GM23248 (cell line): ENCODE results near the gene LIMS2. TPM values are rescaled to one million over a fixed set of nuclear protein-coding genes. Genes with fewer than 3 reads are reported as not detected.

Experiments
- DNase-seq: peaks from one replicate; pipeline ENCODE4 v3.0.0-alpha.2; 2015
- H2AFZ ChIP-seq: fragments of 200-600 bp; sonication (generic); 2 replicates; pipeline ENCODE4 v1.6.1; 2016; ENCODE audit warnings: antibody characterized with exemption
- H3F3A ChIP-seq: fragments of 200-600 bp; sonication (generic); 2 replicates; pipeline ENCODE4 v1.6.1; 2016; ENCODE audit warnings: mild to moderate bottlenecking, antibody characterized with exemption, mixed run types; ENCODE audit not compliant: insufficient read depth
- H3K27ac ChIP-seq: fragments of 200-600 bp; sonication (generic); 2 replicates; pipeline ENCODE4 v1.5.1; 2016; ENCODE audit warnings: mild to moderate bottlenecking
- H3K27me3 ChIP-seq: fragments of 200-600 bp; sonication (generic); replicated peaks from 2 replicates; pipeline ENCODE4 v1.6.1; 2016; ENCODE audit warnings: mild to moderate bottlenecking; ENCODE audit not compliant: insufficient read depth
- H3K36me3 ChIP-seq: fragments of 200-600 bp; sonication (generic); 2 replicates; pipeline ENCODE4 v1.6.1; 2016; ENCODE audit warnings: low read depth, mild to moderate bottlenecking
- H3K4me1 ChIP-seq: fragments of 200-600 bp; sonication (generic); 2 replicates; pipeline ENCODE4 v1.6.1; 2016; ENCODE audit warnings: mild to moderate bottlenecking; ENCODE audit not compliant: insufficient read depth
- H3K4me2 ChIP-seq: fragments of 200-600 bp; sonication (generic); one replicate; pipeline ENCODE4 v1.6.1; 2016; ENCODE audit warnings: mild to moderate bottlenecking; ENCODE audit not compliant: unreplicated experiment
- H3K4me3 ChIP-seq: fragments of 200-600 bp; sonication (generic); 2 replicates; pipeline ENCODE4 v1.5.1; 2016; ENCODE audit warnings: mild to moderate bottlenecking
- H3K79me2 ChIP-seq: fragments of 200-600 bp; sonication (generic); 2 replicates; pipeline ENCODE4 v1.6.1; 2016; ENCODE audit warnings: mild to moderate bottlenecking; ENCODE audit not compliant: insufficient read depth
- H3K9ac ChIP-seq: fragments of 200-600 bp; sonication (generic); 2 replicates; pipeline ENCODE4 v1.6.1; 2016; ENCODE audit warnings: mild to moderate bottlenecking
- H3K9me2 ChIP-seq: fragments of 200-600 bp; sonication (generic); 2 replicates; pipeline ENCODE4 v1.6.1; 2016; ENCODE audit warnings: mixed run types, mild to moderate bottlenecking, moderate library complexity; ENCODE audit not compliant: insufficient read depth
- H3K9me3 ChIP-seq: fragments of 200-600 bp; sonication (generic); one replicate; pipeline ENCODE4 v1.6.1; 2017; ENCODE audit warnings: low read depth
- H4K20me1 ChIP-seq: fragments of 200-600 bp; sonication (generic); 2 replicates; pipeline ENCODE4 v1.6.0; 2016; ENCODE audit not compliant: insufficient read depth
- EZH2 ChIP-seq: fragments of 200-600 bp; sonication (generic); IDR thresholded peaks from 2 replicates; pipeline ENCODE4 v1.6.1; 2018; ENCODE audit warnings: antibody characterized with exemption, mild to moderate bottlenecking; ENCODE audit not compliant: insufficient read depth, poor library complexity, severe bottlenecking
- EZH2phosphoT487 ChIP-seq: fragments of 200-600 bp; sonication (generic); IDR thresholded peaks from 2 replicates; pipeline ENCODE4 v1.6.1; 2018; ENCODE audit warnings: antibody characterized with exemption, moderate library complexity, mild to moderate bottlenecking, low read depth; ENCODE audit not compliant: insufficient read depth
- WGBS, 2 experiments: methylation state at CpG; one replicate each; pipeline ENCODE4 v1.1.6; 2015 to 2017; ENCODE audit warnings: low lambda C conversion rate in 2 of 2, low coverage in 1 of 2; ENCODE audit errors: missing lambda C conversion rate in 2 of 2; 5-methylcytosine and 5-hydroxymethylcytosine counted together
- in situ Hi-C: fragments of 300-500 bp; cut with MboI; formaldehyde crosslinking; loops from 2 replicates; pipeline ENCODE4 v1.15.0; 2020
- polyA plus RNA-seq: library from polyadenylated mRNA; unstranded; fragments of >200 nt; fragmentation: Nextera tagmentation; extraction: Ambion mirVana; gene quantifications from 2 replicates; pipeline ENCODE4 v1.2.1, GENCODE V29; 2016
- total RNA-seq: library from RNA; depleted of rRNA; stranded (reverse); fragments of >200 nt; shearing (Covaris generic); gene quantifications from 2 replicates; pipeline ENCODE4 v1.2.3, GENCODE V29; 2014

The LIMS2 gene
- total and polyA plus RNA-seq, 2 experiments from 2014 or later, result 7.2 to 30.4 TPM

DNA sequence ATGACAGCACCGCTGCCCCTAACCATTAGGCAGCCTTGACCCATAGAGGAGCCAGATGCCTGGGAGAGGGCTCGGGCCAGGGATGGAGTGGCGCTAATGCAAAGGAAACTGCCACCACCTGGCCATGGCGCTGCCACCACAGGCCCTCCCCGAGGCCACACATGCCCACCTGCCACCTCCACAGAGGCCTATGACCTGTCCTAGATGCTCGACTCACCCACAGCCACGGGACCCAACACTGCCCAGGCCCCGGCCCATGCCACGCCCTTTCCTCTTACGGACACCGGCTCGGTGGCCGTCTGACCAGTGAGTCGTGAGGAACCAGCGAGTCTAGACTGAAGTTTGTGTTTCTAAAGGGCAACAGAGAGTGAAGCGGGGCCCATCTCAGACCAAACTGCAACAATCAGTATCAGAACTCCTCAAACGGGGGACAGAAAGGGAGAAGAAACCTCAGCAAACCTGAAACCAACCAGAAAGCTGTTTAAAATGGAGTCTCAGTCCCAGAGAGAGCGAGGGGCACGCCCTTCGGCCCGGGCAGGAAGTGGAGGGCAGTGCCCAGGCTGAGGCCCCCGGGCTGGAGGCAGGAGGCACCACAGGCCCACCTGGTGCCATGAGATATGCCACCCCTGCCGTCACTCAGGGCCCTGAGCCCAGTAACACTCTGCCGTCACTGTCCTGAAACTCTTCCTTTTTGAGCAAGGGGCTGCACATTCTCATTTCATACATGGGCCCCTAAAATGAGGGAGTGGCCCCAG lies 28.7 kb downstream of the LIMS2 start:
- no peak overlapping the region for H2AFZ ChIP-seq
- no peaks in the 10 kb centered on the region for H4K20me1 ChIP-seq
- H3K27me3 ChIP-seq, result no peaks in the 10 kb centered on the region
- no peak overlapping the region for H3K4me3 ChIP-seq
- no peaks in the 10 kb centered on the region for H3K9me3 ChIP-seq
- H3F3A ChIP-seq, result no peaks in the 10 kb centered on the region
- peak overlapping the region; percentile 30 for H3K4me2 ChIP-seq
- in situ Hi-C loops, result no loop called here
- TF ChIP-seq EZH2phosphoT487, result no peak
- TF ChIP-seq EZH2, result no peak
- no peak for DNase-seq
- no peaks in the 10 kb centered on the region for H3K36me3 ChIP-seq
- no peak overlapping the region for H3K9ac ChIP-seq
- no peaks in the 10 kb centered on the region for H3K79me2 ChIP-seq
- WGBS, 2 experiments, result 78 to 80% methylated on average over 24 of the region's 24 CpGs
- H3K27ac ChIP-seq, result no peak overlapping the region
- no peaks in the 10 kb centered on the region for H3K9me2 ChIP-seq
- peaks cover 7% of the 10 kb centered on the region for H3K4me1 ChIP-seq

DNA sequence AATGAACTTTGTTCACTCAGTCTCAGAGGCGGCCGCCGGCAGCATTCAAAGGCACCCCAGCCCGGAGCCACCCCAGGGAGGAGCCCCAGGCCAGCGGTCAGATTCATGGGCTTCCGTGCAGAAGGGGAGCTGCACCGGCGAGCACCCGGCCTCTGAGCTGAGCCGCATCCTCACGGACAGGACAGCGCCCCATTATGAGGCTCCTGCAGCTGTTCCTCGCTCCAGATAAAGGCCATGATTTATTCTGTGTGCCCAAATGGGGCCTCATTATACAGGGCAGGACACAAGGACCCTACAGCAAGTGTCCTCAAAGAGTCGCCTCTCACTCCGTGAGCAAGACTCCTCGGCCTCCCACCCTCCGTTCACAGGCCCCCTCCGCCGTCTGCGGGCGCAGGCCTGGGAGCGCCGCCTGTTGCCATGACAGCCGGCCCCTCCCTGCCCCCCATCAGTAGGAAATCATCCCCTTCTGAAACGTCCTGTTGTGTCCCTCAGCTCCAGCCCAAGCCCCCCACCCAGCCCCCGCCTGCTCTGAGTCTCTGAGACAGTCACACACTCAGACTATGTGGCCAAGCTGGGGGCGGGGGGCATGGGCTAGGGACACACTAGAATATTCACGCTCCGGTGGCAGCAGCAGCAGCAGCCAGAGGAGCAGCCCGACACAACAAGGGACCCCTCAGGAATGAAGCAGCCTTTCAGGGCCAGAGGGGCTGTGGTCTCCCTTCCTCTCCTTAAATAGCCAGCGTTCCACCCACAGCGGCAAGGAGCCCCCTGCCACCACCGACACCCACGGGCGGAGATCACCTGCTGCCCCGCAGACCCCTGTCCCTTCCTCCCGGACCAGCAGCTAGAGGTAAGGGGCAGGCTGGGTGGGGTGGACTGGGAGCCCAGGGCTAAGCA lies 29.7 kb downstream of the LIMS2 start, which contains the start of gene GPR17:
TSS of gene GPR17 (plus strand) at position 759 of the 897 bp plus-strand sequence. CDS start 4,583 bp downstream, outside the sequence.
- no peak within 1 kb of the TSS for H3K27ac ChIP-seq
- in situ Hi-C loops, result no loop called here
- H3K79me2 ChIP-seq, result no peaks in the 10 kb centered on the region
- TF ChIP-seq EZH2phosphoT487 (no peak), EZH2 (no peak)
- H3K9me2 ChIP-seq, result no peaks in the 10 kb centered on the region
- no peaks in the 10 kb centered on the region for H3F3A ChIP-seq
- no peak within 1 kb of the TSS for H3K4me3 ChIP-seq
- peak within 1 kb of the TSS; percentile 30 for H3K4me2 ChIP-seq
- no peaks in the 10 kb centered on the region for H3K27me3 ChIP-seq
- H2AFZ ChIP-seq, result no peak within 1 kb of the TSS
- H3K9ac ChIP-seq, result no peak within 1 kb of the TSS
- no peaks in the 10 kb centered on the region for H4K20me1 ChIP-seq
- DNase-seq, result no peak
- no peaks in the 10 kb centered on the region for H3K9me3 ChIP-seq
- no peaks in the 10 kb centered on the region for H3K36me3 ChIP-seq
- H3K4me1 ChIP-seq, result peaks cover 7% of the 10 kb centered on the region
- 87 to 88% methylated on average over 31 to 37 of the region's 37 CpGs for WGBS, 2 experiments

DNA sequence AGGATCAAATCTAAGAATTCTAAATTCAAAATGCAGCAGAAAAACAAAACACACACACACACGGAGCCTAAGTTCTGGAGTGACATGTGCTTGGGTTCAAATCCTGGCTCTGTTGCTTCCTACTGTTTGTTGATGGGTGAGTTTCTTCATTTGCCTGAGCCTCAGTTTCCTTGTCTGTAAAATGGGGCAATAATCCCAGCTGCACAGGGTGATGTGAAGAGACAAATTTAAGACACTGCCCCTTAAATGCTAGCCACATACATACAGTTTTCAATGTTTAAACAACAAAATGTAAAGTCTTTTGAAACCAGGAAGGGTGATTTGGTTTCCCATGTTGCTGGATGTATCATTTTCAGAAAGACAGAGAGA lies 30.3 kb downstream of the LIMS2 start:
- Histone ChIP-seq H3K9ac (no peak overlapping the region), H3K4me2 (no peak overlapping the region), H3K79me2 (no peaks in the 10 kb centered on the region), H3K9me2 (no peaks in the 10 kb centered on the region), H4K20me1 (no peaks in the 10 kb centered on the region), H3K36me3 (no peaks in the 10 kb centered on the region), H3K9me3 (no peaks in the 10 kb centered on the region), H3K4me1 (peaks cover 7% of the 10 kb centered on the region), H2AFZ (no peak overlapping the region), H3K27ac (no peak overlapping the region), H3K27me3 (no peaks in the 10 kb centered on the region), H3K4me3 (no peak overlapping the region), H3F3A (no peaks in the 10 kb centered on the region)
- no peak for TF ChIP-seq EZH2
- no peak for TF ChIP-seq EZH2phosphoT487
- in situ Hi-C loops, result no loop called here
- DNase-seq, result no peak
- 87 to 93% methylated on average over 1 of the region's 1 CpG for WGBS, 2 experiments

DNA sequence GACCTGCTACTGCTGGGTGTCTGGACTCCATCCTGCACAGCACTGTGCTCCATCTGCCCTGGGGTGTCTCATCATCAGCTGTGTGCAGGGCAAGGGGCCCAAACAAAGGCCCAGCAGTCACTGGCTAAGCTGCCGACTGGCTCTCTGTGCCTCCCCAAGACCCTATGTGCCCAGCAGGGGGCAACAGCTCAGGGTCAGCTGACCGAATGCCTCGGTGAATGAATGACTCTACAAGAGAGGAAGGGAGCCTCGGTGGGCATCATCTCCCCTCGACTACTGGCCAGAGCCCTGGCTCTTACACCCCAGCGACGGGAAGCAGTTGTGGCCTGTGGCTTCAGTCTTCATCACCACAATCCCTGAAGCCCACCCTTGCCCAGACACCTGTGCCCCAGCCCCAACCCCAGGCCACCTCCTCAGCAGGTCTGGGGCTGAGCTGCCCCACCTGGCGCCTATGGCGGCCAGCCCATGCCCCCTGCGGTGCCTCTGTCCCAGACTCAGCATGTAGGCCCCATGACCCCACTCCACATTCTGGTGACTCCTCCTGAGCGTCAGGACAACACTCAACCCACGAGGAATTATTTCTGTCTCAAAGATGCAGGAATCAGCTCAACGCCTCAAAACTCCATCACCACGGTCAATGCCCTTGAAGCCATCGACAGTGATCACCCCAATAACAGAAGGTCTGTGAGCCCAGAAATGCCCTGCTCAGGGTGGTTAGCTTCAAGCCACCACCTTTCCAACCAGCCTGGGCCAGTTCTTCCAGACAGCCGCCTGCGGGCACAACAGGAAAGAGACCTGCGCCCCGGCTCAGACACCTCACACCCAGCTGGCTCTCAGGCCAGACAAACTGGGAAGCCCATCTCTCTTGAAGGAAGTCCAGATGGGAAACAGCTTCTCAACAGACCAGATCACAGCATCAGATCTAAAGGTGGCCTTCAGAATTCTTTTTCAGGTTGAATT lies 31.0 kb downstream of the LIMS2 start:
- Histone ChIP-seq H3K9me2 (no peaks in the 10 kb centered on the region), H3K36me3 (no peaks in the 10 kb centered on the region), H4K20me1 (no peaks in the 10 kb centered on the region), H3K79me2 (no peaks in the 10 kb centered on the region), H3K27me3 (no peaks in the 10 kb centered on the region), H3K9me3 (no peaks in the 10 kb centered on the region), H3K4me3 (no peak overlapping the region), H2AFZ (no peak overlapping the region), H3K4me1 (peaks cover 7% of the 10 kb centered on the region), H3K4me2 (no peak overlapping the region), H3K27ac (no peak overlapping the region), H3K9ac (no peak overlapping the region), H3F3A (no peaks in the 10 kb centered on the region)
- no peak for TF ChIP-seq EZH2phosphoT487
- no peak for TF ChIP-seq EZH2
- WGBS, 2 experiments, result 86 to 88% methylated on average over 19 of the region's 19 CpGs
- DNase-seq, result no peak
- in situ Hi-C loops, result no loop called here
